HUES64 (cell line): ENCODE measurements around the gene TBX4.

Experiments
- H3K27ac ChIP-seq: 2 replicates; pipeline ENCODE4 v1.7.0; 2013; ENCODE audit warnings: low read depth, low read length, inconsistent platforms
- H3K27me3 ChIP-seq: 2 replicates; pipeline ENCODE4 v1.6.1; 2013; ENCODE audit warnings: mild to moderate bottlenecking, low read length; ENCODE audit not compliant: insufficient read depth
- H3K36me3 ChIP-seq: 2 replicates; pipeline ENCODE4 v1.6.1; 2013; ENCODE audit warnings: mild to moderate bottlenecking, low read length; ENCODE audit not compliant: insufficient read depth
- H3K4me1 ChIP-seq: 2 replicates; pipeline ENCODE4 v1.6.1; 2013; ENCODE audit warnings: mild to moderate bottlenecking, low read length, moderate library complexity; ENCODE audit not compliant: insufficient read depth
- H3K4me3 ChIP-seq: 2 replicates; pipeline ENCODE4 v1.5.1; 2013; ENCODE audit warnings: mild to moderate bottlenecking, low read length, moderate library complexity
- H3K9ac ChIP-seq: 2 replicates; pipeline ENCODE4 v1.6.1; 2013; ENCODE audit warnings: mild to moderate bottlenecking, low read depth, low read length
- H3K9me3 ChIP-seq: 2 replicates; pipeline ENCODE4 v1.6.1; 2013; ENCODE audit warnings: low read depth, low read length; ENCODE audit not compliant: insufficient read depth
- WGBS: fragments of 150-250, 120-280 bp; methylation state at CpG from one replicate; pipeline ENCODE4 v1.1.7; 2013; ENCODE audit warnings: missing lambda C conversion rate; 5-methylcytosine and 5-hydroxymethylcytosine counted together

The TBX4 gene

DNA sequence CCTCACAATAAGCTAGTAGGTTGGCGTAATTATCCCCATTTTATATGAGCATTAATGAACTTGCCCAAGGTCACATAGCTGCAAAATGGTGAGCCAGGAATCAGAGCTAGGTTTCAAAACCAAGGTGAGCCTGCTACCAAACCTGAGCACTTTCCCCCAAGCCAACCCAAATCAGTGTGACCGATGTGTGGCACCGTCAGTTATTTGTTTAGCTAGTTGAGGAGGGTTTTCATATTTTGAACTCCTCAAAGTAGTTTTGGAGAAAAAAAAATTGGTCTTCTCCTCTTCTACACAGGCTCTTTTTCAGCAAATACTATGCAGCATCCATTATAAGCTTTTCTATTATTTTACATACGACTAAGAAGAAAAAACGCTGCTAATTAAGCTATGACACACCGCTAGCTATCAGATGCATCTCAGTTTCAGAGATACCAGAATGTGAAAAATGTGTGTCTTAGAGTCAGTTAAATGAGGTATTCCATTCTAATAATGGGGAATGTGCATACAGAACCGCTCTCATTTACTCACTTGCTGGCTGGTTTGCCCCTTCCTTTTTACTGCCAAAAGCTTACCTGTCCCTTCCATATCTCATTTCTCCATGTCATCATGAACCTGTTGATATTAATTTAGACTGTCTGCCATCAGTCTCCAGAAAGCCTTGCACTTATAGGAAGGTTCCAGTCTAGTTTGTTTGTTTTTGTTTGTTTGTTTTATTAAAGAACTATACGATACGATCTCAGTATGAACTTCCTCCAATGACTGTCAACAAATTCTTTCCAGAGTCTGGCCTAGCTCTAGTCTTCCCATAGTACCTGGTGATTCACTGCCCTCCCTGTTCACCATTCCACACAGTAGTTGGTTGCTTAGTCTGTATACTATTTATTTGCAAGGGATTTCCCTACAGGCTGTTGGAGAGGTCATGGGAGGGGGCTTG lies 2.2 kb upstream of the TBX4 start:
- Histone ChIP-seq H3K4me1 (no peaks in the 10 kb centered on the region), H3K4me3 (no peak overlapping the region), H3K9ac (no peak overlapping the region), H3K9me3 (no peaks in the 10 kb centered on the region), H3K27me3 (peaks cover 95% of the 10 kb centered on the region), H3K36me3 (no peaks in the 10 kb centered on the region), H3K27ac (no peak overlapping the region)
- WGBS, result 90% methylated on average over 7 of the region's 9 CpGs

DNA sequence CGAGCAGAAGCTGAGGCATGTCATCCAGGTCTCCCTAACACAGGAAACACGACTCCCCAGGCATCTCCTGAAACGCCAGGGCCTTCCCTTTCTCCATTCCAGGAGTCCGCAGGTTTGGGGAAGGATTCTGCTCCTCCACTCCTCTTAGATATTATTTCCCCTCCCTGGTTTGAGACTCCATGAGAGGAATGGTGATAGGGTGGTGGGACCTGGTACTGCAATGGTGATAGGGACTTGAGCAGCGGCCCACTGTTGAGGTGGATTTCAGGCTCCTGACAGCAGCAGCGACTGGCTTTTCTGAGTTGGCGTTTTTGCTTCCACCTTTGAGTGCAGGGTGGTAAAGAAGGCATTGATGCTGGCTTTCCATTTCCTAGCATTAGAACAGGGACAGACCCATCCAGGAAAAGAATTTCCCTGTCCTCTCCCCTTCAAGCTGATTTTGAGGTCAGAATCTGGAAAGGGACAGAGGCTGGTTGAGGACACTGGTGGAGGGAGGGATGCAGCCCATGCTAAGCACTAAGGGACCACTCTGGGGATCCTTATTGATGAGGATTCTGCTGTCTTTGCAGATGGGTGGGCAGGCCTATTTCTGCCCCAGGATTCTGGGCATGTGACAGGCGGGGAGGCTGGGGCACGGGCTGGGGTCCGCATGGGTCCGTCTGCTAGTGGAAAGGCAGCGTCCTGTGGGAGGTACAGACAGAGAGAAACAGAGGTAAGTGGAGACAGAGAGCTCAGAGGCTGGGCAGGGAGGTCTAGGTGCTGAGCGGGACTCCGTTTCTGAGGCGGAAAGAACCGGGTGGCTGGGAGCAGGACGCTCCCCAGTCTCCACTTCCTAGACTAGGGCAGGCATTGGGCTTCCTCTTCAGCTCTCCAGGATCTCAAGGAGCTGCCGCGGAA lies 1.3 kb upstream of the TBX4 start:
- Histone ChIP-seq H3K36me3 (no peaks in the 10 kb centered on the region), H3K9ac (no peak overlapping the region), H3K4me3 (peak overlapping the region; percentile 46; the same call in 1 of the 2 replicates), H3K4me1 (no peaks in the 10 kb centered on the region), H3K27me3 (peaks cover 100% of the 10 kb centered on the region), H3K27ac (no peak overlapping the region), H3K9me3 (no peaks in the 10 kb centered on the region)
- 26% methylated on average over 19 of the region's 19 CpGs for WGBS

DNA sequence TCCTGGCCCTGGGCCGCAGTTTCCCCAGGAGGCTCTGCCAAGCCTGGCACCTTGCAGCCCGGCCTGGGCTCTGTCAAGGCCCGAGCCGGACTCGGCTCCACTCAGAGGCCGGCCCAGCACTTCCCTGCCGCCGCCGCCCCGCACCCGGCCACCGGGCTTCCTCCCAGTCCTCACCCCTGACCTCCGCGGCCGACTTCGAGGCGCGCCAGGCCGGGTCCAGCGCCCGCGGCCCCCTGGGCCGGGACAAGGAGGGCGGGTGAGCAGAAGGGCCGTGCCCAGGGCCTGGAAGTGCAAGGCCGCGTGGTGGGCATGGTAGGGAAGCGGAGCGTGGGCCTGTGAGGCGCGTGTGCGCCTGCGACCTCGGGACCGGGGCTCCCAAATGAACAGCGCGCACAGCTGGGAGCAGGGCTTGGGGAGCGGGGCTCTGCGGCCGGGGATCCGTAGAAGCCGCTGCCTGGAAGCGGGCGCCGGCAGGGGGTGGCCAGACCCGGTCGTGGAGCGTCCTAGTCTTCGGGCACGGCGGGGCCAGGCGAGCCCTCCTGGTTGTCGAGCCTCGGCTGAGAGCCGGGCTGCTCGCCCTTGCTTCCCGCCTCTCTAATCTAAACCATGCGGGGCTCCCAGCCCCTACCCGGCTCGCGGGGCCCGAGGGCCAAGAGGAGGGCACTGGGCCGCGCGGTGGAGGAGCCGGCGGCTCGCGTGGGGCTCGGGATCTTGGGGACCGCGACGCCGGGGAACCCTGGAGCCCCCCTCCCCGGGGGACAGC lies 503 bp upstream of the TBX4 start:
- Histone ChIP-seq H3K9ac (no peak overlapping the region), H3K36me3 (no peaks in the 10 kb centered on the region), H3K4me3 (peak overlapping the region; percentile 46), H3K27ac (no peak overlapping the region), H3K27me3 (peaks cover 100% of the 10 kb centered on the region), H3K9me3 (no peaks in the 10 kb centered on the region), H3K4me1 (no peaks in the 10 kb centered on the region)
- WGBS, result 1% methylated on average over 75 of the region's 75 CpGs

DNA sequence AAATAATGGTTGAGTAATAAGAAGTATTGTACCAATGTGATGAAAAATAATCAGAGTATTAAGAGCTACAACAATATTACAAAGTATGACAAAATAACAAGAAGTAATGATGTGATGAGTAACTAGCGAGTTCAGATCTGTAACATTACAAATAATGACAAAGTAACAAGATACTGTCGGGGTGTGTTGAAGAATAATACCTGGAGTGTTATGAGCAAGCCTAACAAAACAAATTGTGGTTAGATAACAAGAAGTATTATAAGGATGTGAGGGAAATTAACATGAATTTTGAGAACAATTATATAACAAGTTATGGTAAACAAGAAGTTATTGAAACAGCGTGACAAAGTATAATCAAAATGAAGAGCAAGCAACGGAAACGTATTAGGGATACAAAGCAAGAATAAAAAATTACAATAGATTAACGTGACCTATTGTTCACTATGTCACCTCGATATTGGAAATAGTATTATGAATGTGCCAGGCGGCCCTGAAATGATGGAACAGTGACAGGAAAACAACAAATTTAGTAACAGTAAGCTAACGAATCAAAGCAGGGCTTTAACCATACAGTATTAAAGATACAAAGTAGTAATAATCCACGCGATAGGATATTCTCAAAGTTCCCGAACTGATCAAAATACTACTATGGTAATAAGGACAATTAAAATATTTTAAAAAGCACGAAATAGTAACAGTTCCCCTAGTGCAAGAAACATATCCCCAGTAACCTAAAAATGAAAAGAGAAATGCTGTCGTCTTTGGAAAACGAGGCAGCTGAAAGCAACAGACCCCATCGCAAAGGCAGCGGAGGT lies 1.6 kb downstream of the TBX4 start:
- H3K4me3 ChIP-seq, result no peak overlapping the region
- WGBS, result 7% methylated on average over 7 of the region's 17 CpGs
- H3K27ac ChIP-seq, result no peak overlapping the region
- no peaks in the 10 kb centered on the region for H3K36me3 ChIP-seq
- H3K9ac ChIP-seq, result no peak overlapping the region
- peaks cover 100% of the 10 kb centered on the region for H3K27me3 ChIP-seq
- H3K4me1 ChIP-seq, result no peaks in the 10 kb centered on the region
- H3K9me3 ChIP-seq, result no peaks in the 10 kb centered on the region

DNA sequence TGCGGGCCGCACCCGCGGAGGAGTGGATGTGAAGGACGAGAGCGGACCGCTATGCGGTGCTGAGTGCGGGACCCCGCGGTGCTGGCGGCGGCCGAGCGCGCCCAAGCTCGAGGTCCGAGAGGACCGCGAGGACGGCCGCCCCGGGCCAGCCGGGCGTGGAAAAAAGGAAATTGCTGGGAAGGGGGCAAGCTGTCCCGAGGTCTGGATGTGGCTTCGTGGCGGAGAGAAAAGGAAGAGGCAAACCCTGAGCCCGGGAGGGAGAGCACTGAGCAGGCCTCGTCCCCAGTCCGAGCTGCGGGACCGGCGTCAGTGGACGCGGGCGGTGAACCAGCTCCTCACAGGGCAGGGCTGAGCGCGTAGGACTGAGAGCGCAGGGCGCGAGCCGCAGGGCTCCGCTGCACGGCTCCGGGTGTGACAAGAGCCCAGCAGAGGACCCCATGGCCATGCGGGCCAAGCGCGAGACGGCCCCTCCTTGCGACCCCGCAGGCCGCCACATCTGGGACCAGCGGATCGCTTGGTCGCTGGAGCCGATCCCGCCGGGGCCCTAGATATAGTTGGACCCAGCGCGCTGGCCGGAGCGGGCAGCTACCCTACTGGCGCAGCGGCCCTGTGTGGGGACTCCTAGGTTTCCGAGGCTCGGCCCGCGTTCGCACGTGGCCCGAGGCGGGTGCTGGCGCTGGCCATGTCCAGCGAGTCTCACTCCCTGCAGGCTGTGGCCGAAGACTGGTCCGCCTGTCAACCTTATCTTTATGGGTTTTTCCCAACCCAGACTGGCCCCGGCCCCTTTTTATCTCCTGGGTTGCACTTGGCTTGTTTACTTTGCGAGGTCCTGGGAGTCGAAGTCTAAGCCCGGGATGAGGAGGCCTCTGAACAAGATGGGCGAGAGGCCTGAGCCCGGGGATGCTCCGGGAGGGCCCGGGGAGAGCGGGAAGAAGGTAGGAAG lies 2.4 kb downstream of the TBX4 start:
- H3K4me3 ChIP-seq, result no peak overlapping the region
- H3K27ac ChIP-seq, result no peak overlapping the region
- no peaks in the 10 kb centered on the region for H3K9me3 ChIP-seq
- no peaks in the 10 kb centered on the region for H3K36me3 ChIP-seq
- H3K27me3 ChIP-seq, result peaks cover 100% of the 10 kb centered on the region
- no peak overlapping the region for H3K9ac ChIP-seq
- WGBS, result 3% methylated on average over 86 of the region's 86 CpGs
- H3K4me1 ChIP-seq, result no peaks in the 10 kb centered on the region

DNA sequence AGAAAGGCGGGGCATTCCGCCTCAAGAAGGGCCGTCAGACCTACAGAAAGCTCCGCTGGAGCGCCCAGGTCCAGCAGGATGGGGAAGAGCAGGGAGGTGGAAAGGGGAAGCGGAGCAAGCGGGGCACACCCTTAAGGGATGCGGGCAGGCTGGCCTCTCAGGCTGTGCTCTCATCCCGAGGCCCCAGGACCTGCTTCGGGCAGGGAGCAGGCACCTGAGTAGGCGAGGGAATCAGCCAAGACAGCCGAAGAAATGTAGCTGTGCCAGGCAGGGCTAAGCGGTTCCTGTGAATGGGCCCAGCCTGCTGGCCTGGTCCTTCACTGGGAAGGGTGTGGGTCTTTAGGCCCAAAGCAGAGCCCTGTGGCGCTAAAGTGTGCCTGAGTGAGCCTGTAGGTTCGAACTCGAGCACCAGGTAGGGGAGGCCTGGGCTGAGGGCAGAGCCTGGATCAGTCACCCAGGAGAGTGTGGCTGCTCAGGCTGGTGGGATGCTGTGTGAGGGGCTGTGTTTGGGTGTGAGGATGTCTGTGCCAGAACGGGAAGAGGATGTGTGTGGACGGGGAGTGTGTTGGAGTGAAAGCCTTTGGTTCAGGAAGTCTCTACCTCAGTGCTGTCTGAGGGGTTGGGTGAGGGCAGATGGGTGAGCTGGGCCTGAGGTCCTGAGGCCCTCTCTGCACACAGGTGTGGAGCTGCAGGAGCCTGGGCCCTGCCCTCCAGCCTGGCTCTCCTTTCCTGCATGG lies 3.3 kb downstream of the TBX4 start:
- no peak overlapping the region for H3K9ac ChIP-seq
- H3K27me3 ChIP-seq, result peaks cover 100% of the 10 kb centered on the region
- 0 out of 2 replicates have a peak, but pooled peaks cover 3% of the 10 kb centered on the region for H3K4me1 ChIP-seq
- no peaks in the 10 kb centered on the region for H3K9me3 ChIP-seq
- H3K27ac ChIP-seq, result no peak overlapping the region
- WGBS, result 14% methylated on average over 18 of the region's 18 CpGs
- H3K36me3 ChIP-seq, result no peaks in the 10 kb centered on the region
- no peak overlapping the region for H3K4me3 ChIP-seq

DNA sequence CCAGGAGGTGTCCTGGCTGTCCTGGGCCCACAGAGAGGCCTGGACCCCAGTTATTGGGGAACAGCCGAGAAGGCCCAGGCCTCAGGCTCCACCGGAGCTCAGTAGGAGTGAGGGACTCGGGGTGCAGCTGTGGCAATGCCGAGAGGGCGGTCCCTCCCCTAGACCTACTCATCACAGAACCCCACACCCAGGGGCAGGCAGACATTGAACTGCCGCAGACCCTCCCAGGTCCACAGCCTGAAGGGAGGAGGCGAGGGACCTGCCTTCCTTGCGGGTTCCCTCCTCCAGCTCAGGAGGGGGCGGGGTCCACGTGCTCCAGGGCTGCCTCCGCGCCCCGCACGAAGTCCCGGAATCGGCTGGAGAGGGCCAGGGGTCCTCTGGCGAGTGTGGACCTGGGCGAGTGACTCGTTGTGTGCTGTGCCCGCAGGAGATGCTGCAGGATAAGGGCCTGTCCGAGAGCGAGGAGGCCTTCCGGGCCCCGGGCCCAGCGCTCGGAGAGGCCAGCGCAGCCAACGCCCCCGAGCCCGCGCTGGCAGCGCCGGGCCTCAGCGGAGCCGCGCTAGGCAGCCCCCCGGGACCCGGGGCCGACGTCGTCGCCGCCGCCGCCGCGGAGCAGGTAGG lies 3.9 kb downstream of the TBX4 start:
- Histone ChIP-seq H3K9me3 (no peaks in the 10 kb centered on the region), H3K27me3 (peaks cover 100% of the 10 kb centered on the region), H3K27ac (no peak overlapping the region), H3K36me3 (no peaks in the 10 kb centered on the region), H3K9ac (no peak overlapping the region), H3K4me3 (no peak overlapping the region), H3K4me1 (0 out of 2 replicates have a peak, but pooled peaks cover 6% of the 10 kb centered on the region)
- 7% methylated on average over 47 of the region's 47 CpGs for WGBS

DNA sequence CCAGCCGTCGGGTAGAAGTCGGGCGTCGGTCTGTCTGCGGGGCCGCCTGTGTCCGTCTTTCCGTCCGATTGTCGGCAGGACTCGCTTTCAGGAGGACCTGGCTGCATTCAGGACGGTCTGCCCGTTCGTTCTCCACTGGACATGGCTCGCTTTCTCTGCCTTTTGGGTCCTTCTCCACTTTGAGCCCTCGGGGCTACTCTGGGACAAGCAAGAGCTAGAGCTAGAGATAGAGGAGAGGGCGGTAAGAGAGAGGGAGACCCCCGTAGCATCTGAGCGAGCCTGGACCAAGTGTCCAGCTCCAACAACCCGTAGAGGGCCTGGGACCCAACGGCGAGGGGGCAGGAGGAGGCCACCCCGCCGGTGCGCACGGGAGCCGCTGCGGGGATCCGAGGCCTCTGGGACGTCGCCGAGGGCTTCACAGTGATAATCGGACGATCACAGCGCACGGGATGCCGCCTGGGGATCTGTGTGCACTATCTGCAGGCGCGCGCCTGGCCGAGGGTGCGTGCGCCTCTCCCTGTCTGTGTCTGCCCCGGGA lies 4.5 kb downstream of the TBX4 start:
- WGBS, result 3% methylated on average over 45 of the region's 45 CpGs
- Histone ChIP-seq H3K27me3 (peaks cover 100% of the 10 kb centered on the region), H3K9ac (no peak overlapping the region), H3K4me1 (0 out of 2 replicates have a peak, but pooled peaks cover 6% of the 10 kb centered on the region), H3K4me3 (no peak overlapping the region), H3K36me3 (no peaks in the 10 kb centered on the region), H3K27ac (no peak overlapping the region), H3K9me3 (no peaks in the 10 kb centered on the region)
